Right ventricle myocardium superior (tissue), 1 donor: Measurements from ENCODE around the gene SOS2. TPM values are rescaled to one million over a fixed set of nuclear protein-coding genes. Genes with fewer than 3 reads are reported as not detected.
A peak's percentile ranks its signal among the peaks of the same experiment; 100 is the strongest.

Experiments used
- ATAC-seq: fragments of 200-7000 bp; cut with Tn5 transposase; one replicate; pipeline ENCODE4 v1.9.1; 2020; ENCODE audit warnings: mild to moderate bottlenecking; ENCODE audit not compliant: poor library complexity
- DNase-seq: peaks from one replicate; pipeline ENCODE4 v3.0.0-alpha.2; 2020
- intact Hi-C: fragments of 100-400 bp; cut with DNase I; formaldehyde crosslinking; loops from one replicate; pipeline ENCODE4 v1.11.2; 2022
- long read RNA-seq: library from polyadenylated mRNA; unstranded; transcript quantifications from one replicate; pipeline ENCODE4 v2.0.0, GENCODE V29; 2021
- total RNA-seq: library from RNA; stranded (reverse); fragmentation: NEBNext Ultra II Directional; extraction: Animal tissue kit (Norgen Biotek cat#: 25700); gene quantifications from one replicate; pipeline ENCODE4 v1.2.1, GENCODE V29; 2021
- donor health status: DM: no; HTN: yes; CAD: no; lungs with severe emphysema.

The SOS2 gene
- total RNA-seq = 29.5 TPM
- long read RNA-seq, full-length matches to known transcripts = 7 of 24 reads
- long read RNA-seq, partial matches to known transcripts = 13 of 24 reads
- long read RNA-seq, other reads (novel, unspliced or antisense) = 4 of 24 reads

GRCh38 chr14:50231475-50232275, at the start of gene SOS2:
Gene SOS2 (minus strand): TSS chr14:50231578. CDS start chr14:50231283, 295 bp downstream.
- DNase-seq (peak; percentile 93), ATAC-seq (peak; percentile 95)
- intact Hi-C loops = no loop called here

- DNase-seq (no peak), ATAC-seq (no peak)
- intact Hi-C loops = no loop called here
These were observed 41.1 kb upstream of the SOS2 start for GRCh38 chr14:50272498-50272897.

- intact Hi-C loops = no loop called here
- ATAC-seq (no peak), DNase-seq (no peak)
These were observed 39.6 kb upstream of the SOS2 start for GRCh38 chr14:50270932-50271331.

GRCh38 chr14:50265029-50265428, 33.7 kb upstream of the SOS2 start:
- no peak for ATAC-seq
- intact Hi-C loops = no loop called here
- DNase-seq = no peak

GRCh38 chr14:50263321-50263720, 31.9 kb upstream of the SOS2 start:
- ATAC-seq (no peak), DNase-seq (no peak)
- intact Hi-C loops = no loop called here

GRCh38 chr14:50262865-50263264, 31.5 kb upstream of the SOS2 start:
- ATAC-seq = no peak
- DNase-seq = no peak
- intact Hi-C loops = no loop called here

- intact Hi-C loops = no loop called here
- DNase-seq (no peak), ATAC-seq (peak; percentile 43)
These were observed 29.1 kb upstream of the SOS2 start for GRCh38 chr14:50260511-50260910.

GRCh38 chr14:50260072-50260471, 28.7 kb upstream of the SOS2 start:
- no peak for ATAC-seq
- intact Hi-C loops = no loop called here
- no peak for DNase-seq

- intact Hi-C loops = no loop called here
- ATAC-seq (no peak), DNase-seq (no peak)
These were observed 26.4 kb upstream of the SOS2 start for GRCh38 chr14:50257732-50258131.

- no peak for ATAC-seq
These were observed 22.9 kb upstream of the SOS2 start for GRCh38 chr14:50254248-50254647.

GRCh38 chr14:50249136-50249775, 17.9 kb upstream of the SOS2 start:
- intact Hi-C loops = no loop called here
- ATAC-seq (no peak), DNase-seq (no peak)

More at GRCh38 chr14:50254248-50254647, 22.9 kb upstream of the SOS2 start:
- no peak for DNase-seq
- intact Hi-C loops = no loop called here

- DNase-seq (no peak), ATAC-seq (no peak)
- intact Hi-C loops = no loop called here
These were observed 15.9 kb upstream of the SOS2 start for GRCh38 chr14:50247245-50247644.

GRCh38 chr14:50242566-50243310, 11.4 kb upstream of the SOS2 start:
- intact Hi-C loops = no loop called here
- ATAC-seq (no peak), DNase-seq (no peak)

- ATAC-seq (no peak), DNase-seq (no peak)
- intact Hi-C loops = no loop called here
These were observed 10.7 kb upstream of the SOS2 start for GRCh38 chr14:50242096-50242495.

GRCh38 chr14:50237427-50237826, 6.0 kb upstream of the SOS2 start:
- ATAC-seq (no peak), DNase-seq (no peak)
- intact Hi-C loops = no loop called here

GRCh38 chr14:50233951-50234250, 2.5 kb upstream of the SOS2 start:
- intact Hi-C loops = no loop called here
- DNase-seq (no peak), ATAC-seq (no peak)

- intact Hi-C loops = no loop called here
- DNase-seq (no peak), ATAC-seq (peak; percentile 36)
These were observed 2.0 kb upstream of the SOS2 start for GRCh38 chr14:50233166-50233950.

- no peak for DNase-seq
- ATAC-seq = peak; percentile 8
- intact Hi-C loops = no loop called here
These were observed 881 bp upstream of the SOS2 start for GRCh38 chr14:50232276-50232642.
